HepG2 (cell line): ENCODE data around the gene DNPH1. TPM values are rescaled to one million over a fixed set of nuclear protein-coding genes. Genes with fewer than 3 reads are reported as not detected.
A peak's percentile ranks its signal among the peaks of the same experiment; 100 is the strongest.

ENCODE experiments used
- FOXA3 ChIP-seq: IDR thresholded peaks from 2 replicates; pipeline ENCODE4 v1.6.1; 2016; ENCODE audit warnings: missing genetic modification reagents, missing compliant biosample characterization
- FOXC1 ChIP-seq: sonication (generic); formaldehyde crosslinking; IDR thresholded peaks from 2 replicates; pipeline ENCODE4 v1.8.0; 2022; ENCODE audit warnings: mild to moderate bottlenecking, missing genetic modification reagents, borderline replicate concordance
- LCORL ChIP-seq, 2 experiments: fragments of 450-650 bp in 1 of 2; sonication (generic) in 1 of 2; formaldehyde crosslinking in 1 of 2; IDR thresholded peaks; 2 replicates each; pipeline versions ENCODE4 v1.5.0 to v1.6.1; 2017 to 2020; ENCODE audit warnings: antibody characterized with exemption in 1 of 2, missing genetic modification reagents in 1 of 2
- ZBTB7A ChIP-seq: sonication (generic); formaldehyde crosslinking; IDR thresholded peaks from 2 replicates; pipeline ENCODE4 v1.8.0; 2022; ENCODE audit warnings: mild to moderate bottlenecking, missing genetic modification reagents
- ZFP82 ChIP-seq: sonication (generic); formaldehyde crosslinking; IDR thresholded peaks from 2 replicates; pipeline ENCODE4 v1.5.1; 2020; ENCODE audit warnings: mild to moderate bottlenecking, missing genetic modification reagents, borderline replicate concordance
- ZNF251 ChIP-seq: sonication (generic); formaldehyde crosslinking; IDR thresholded peaks from 2 replicates; pipeline ENCODE4 v1.9.0; 2021; ENCODE audit warnings: mild to moderate bottlenecking, missing genetic modification reagents
- ZNF431 ChIP-seq: sonication (generic); formaldehyde crosslinking; IDR thresholded peaks from 2 replicates; pipeline ENCODE4 v1.9.0; 2022; ENCODE audit warnings: missing genetic modification reagents, low read depth, mild to moderate bottlenecking, borderline replicate concordance
- ZNF510 ChIP-seq: sonication (generic); formaldehyde crosslinking; IDR thresholded peaks from 2 replicates; pipeline ENCODE4 v1.4.0; 2020; ENCODE audit warnings: low read depth, mild to moderate bottlenecking, missing genetic modification reagents
- ZNF543 ChIP-seq: sonication (generic); formaldehyde crosslinking; IDR thresholded peaks from 2 replicates; pipeline ENCODE4 v1.4.0; 2020; ENCODE audit warnings: mild to moderate bottlenecking, missing genetic modification reagents
- ZNF746 ChIP-seq: sonication (generic); formaldehyde crosslinking; IDR thresholded peaks from 2 replicates; pipeline ENCODE4 v1.8.0; 2022; ENCODE audit warnings: mild to moderate bottlenecking, missing genetic modification reagents
- ZNF773 ChIP-seq: sonication (generic); formaldehyde crosslinking; IDR thresholded peaks from 2 replicates; pipeline ENCODE4 v1.4.0; 2020; ENCODE audit warnings: missing genetic modification reagents, borderline replicate concordance
- ZSCAN29 ChIP-seq: sonication (generic); formaldehyde crosslinking; conservative IDR thresholded peaks from 2 replicates; pipeline ENCODE4 v1.4.0; 2020; ENCODE audit warnings: mild to moderate bottlenecking, missing genetic modification reagents
- polyA plus RNA-seq, 8 experiments: library from polyadenylated mRNA; depleted of rRNA in 3 of 8; stranded (reverse) in 7 of 8; unstranded in 1 of 8; fragments of >200 nt; fragmentation: Illumina TruSeq in 4 of 8; extraction: Trizol in 4 of 8; gene quantifications; 2 replicates each; pipeline versions ENCODE4 v1.2.1 to v1.2.3, GENCODE V29; 2011 to 2016; ENCODE audit warnings: low read depth in 4 of 8, missing spikeins in 1 of 8, mixed read lengths in 1 of 8; ENCODE audit not compliant: insufficient read depth in 1 of 8
- total RNA-seq, 5 experiments: library from RNA; depleted of rRNA; stranded (reverse); fragments of >200 nt; fragmentation: Illumina TruSeq; extraction: Trizol; gene quantifications; 2 replicates each; pipeline ENCODE4 v1.2.3, GENCODE V29; 2016; ENCODE audit warnings: low read depth in 1 of 5
- TF ChIP-seq, protein P1 (sequence below): sonication (generic); formaldehyde crosslinking; IDR thresholded peaks from 2 replicates; pipeline ENCODE4 v1.4.0; 2020; ENCODE audit warnings: missing genetic modification reagents
- TF ChIP-seq, protein P2 (sequence below): sonication (generic); formaldehyde crosslinking; IDR thresholded peaks from 2 replicates; pipeline ENCODE4 v1.4.0; 2020; ENCODE audit warnings: missing genetic modification reagents, borderline replicate concordance
- TF ChIP-seq, protein P3 (sequence below): sonication (generic); formaldehyde crosslinking; IDR thresholded peaks from 2 replicates; pipeline ENCODE4 v1.5.1; 2020; ENCODE audit warnings: missing genetic modification reagents, mild to moderate bottlenecking, borderline replicate concordance
- TF ChIP-seq, protein P4 (sequence below): sonication (generic); formaldehyde crosslinking; IDR thresholded peaks from 2 replicates; pipeline ENCODE4 v1.4.0; 2020; ENCODE audit warnings: missing genetic modification reagents, borderline replicate concordance
- TF ChIP-seq, protein P5 (sequence below): sonication (generic); formaldehyde crosslinking; conservative IDR thresholded peaks from 2 replicates; pipeline ENCODE4 v1.4.0; 2020; ENCODE audit warnings: missing genetic modification reagents

Gene DNPH1
- total and polyA plus RNA-seq, 2 of the 13 experiments (the other 11 are each of a cell fraction or from before 2014, with no cell fraction given): 56.5 to 75.1 TPM

DNA sequence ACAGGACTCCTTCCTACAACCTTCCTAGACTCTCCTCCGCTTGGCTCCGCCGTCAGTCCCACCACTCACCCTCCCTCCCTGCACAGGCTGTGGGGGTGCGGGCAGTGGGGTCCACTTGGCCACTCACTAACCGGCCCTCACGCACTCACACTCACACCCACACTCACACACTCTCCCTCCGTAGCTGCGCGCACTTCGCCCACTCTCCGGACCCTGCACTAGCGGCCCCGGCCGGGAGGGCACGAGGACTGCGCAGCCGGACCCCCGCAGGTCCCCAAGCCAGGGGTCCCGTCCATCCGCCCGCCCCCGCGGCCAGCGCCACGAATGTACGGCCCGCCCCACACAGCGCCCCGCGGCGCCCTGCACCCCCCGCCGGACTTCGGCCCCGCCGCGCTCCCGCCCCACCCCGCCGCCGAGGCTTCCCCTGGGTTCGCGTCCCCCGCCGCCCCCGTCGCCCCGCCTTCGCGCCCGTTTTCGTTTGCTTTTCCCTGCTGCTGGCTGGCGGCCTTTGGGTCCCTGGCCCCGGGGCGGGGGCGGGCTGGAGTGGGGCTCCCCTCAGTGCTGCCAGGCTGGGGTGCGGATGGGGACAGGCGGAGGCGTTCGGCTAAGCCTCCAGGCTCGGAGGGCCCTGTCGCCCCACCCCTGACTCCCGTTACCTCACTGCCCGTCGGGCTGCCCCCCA is 45.8 kb upstream of the DNPH1 start (continued):
- TF ChIP-seq, protein P1, sequence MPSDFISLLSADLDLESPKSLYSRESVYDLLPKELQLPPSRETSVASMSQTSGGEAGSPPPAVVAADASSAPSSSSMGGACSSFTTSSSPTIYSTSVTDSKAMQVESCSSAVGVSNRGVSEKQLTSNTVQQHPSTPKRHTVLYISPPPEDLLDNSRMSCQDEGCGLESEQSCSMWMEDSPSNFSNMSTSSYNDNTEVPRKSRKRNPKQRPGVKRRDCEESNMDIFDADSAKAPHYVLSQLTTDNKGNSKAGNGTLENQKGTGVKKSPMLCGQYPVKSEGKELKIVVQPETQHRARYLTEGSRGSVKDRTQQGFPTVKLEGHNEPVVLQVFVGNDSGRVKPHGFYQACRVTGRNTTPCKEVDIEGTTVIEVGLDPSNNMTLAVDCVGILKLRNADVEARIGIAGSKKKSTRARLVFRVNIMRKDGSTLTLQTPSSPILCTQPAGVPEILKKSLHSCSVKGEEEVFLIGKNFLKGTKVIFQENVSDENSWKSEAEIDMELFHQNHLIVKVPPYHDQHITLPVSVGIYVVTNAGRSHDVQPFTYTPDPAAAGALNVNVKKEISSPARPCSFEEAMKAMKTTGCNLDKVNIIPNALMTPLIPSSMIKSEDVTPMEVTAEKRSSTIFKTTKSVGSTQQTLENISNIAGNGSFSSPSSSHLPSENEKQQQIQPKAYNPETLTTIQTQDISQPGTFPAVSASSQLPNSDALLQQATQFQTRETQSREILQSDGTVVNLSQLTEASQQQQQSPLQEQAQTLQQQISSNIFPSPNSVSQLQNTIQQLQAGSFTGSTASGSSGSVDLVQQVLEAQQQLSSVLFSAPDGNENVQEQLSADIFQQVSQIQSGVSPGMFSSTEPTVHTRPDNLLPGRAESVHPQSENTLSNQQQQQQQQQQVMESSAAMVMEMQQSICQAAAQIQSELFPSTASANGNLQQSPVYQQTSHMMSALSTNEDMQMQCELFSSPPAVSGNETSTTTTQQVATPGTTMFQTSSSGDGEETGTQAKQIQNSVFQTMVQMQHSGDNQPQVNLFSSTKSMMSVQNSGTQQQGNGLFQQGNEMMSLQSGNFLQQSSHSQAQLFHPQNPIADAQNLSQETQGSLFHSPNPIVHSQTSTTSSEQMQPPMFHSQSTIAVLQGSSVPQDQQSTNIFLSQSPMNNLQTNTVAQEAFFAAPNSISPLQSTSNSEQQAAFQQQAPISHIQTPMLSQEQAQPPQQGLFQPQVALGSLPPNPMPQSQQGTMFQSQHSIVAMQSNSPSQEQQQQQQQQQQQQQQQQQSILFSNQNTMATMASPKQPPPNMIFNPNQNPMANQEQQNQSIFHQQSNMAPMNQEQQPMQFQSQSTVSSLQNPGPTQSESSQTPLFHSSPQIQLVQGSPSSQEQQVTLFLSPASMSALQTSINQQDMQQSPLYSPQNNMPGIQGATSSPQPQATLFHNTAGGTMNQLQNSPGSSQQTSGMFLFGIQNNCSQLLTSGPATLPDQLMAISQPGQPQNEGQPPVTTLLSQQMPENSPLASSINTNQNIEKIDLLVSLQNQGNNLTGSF: peak; percentile 81; the same call in 1 of the 2 replicates
- TF ChIP-seq ZNF773 (peak; percentile 88; the same call in 1 of the 2 replicates), ZNF543 (CRISPR knock-in tag) (peak; percentile 83; the same call in 1 of the 2 replicates), ZBTB7A (CRISPR knock-in tag) (peak; percentile 99), ZNF251 (CRISPR knock-in tag) (peak; percentile 30; the same call in 1 of the 2 replicates), FOXC1 (CRISPR knock-in tag) (peak; percentile 91), ZSCAN29 (CRISPR knock-in tag) (peak; percentile 82; the same call in 1 of the 2 replicates), ZFP82 (CRISPR knock-in tag) (peak; percentile 47; the same call in 1 of the 2 replicates), ZNF510 (CRISPR knock-in tag) (peak; percentile 81; the same call in 1 of the 2 replicates), ZNF746 (CRISPR knock-in tag) (peak; percentile 94), ZNF431 (CRISPR knock-in tag) (peak; percentile 62; the same call in 1 of the 2 replicates), LCORL (IDR thresholded peaks at IDR 0.05) (no peak), LCORL (CRISPR knock-in tag; IDR thresholded peaks at IDR 0.05) (peak; percentile 89), FOXA3 (peak; percentile 41; the same call in 1 of the 2 replicates)
- TF ChIP-seq, protein P2, sequence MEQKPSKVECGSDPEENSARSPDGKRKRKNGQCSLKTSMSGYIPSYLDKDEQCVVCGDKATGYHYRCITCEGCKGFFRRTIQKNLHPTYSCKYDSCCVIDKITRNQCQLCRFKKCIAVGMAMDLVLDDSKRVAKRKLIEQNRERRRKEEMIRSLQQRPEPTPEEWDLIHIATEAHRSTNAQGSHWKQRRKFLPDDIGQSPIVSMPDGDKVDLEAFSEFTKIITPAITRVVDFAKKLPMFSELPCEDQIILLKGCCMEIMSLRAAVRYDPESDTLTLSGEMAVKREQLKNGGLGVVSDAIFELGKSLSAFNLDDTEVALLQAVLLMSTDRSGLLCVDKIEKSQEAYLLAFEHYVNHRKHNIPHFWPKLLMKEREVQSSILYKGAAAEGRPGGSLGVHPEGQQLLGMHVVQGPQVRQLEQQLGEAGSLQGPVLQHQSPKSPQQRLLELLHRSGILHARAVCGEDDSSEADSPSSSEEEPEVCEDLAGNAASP (CRISPR knock-in tag): peak; percentile 53; the same call in 1 of the 2 replicates
- TF ChIP-seq, protein P3, sequence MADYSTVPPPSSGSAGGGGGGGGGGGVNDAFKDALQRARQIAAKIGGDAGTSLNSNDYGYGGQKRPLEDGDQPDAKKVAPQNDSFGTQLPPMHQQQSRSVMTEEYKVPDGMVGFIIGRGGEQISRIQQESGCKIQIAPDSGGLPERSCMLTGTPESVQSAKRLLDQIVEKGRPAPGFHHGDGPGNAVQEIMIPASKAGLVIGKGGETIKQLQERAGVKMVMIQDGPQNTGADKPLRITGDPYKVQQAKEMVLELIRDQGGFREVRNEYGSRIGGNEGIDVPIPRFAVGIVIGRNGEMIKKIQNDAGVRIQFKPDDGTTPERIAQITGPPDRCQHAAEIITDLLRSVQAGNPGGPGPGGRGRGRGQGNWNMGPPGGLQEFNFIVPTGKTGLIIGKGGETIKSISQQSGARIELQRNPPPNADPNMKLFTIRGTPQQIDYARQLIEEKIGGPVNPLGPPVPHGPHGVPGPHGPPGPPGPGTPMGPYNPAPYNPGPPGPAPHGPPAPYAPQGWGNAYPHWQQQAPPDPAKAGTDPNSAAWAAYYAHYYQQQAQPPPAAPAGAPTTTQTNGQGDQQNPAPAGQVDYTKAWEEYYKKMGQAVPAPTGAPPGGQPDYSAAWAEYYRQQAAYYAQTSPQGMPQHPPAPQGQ (CRISPR knock-in tag): no peak
- TF ChIP-seq, protein P4, sequence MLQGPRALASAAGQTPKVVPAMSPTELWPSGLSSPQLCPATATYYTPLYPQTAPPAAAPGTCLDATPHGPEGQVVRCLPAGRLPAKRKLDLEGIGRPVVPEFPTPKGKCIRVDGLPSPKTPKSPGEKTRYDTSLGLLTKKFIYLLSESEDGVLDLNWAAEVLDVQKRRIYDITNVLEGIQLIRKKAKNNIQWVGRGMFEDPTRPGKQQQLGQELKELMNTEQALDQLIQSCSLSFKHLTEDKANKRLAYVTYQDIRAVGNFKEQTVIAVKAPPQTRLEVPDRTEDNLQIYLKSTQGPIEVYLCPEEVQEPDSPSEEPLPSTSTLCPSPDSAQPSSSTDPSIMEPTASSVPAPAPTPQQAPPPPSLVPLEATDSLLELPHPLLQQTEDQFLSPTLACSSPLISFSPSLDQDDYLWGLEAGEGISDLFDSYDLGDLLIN: peak; percentile 93; the same call in 1 of the 2 replicates
- TF ChIP-seq, protein P5, sequence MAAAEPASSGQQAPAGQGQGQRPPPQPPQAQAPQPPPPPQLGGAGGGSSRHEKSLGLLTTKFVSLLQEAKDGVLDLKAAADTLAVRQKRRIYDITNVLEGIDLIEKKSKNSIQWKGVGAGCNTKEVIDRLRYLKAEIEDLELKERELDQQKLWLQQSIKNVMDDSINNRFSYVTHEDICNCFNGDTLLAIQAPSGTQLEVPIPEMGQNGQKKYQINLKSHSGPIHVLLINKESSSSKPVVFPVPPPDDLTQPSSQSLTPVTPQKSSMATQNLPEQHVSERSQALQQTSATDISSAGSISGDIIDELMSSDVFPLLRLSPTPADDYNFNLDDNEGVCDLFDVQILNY (CRISPR knock-in tag): peak; percentile 63
